Germinal center (tissue), 1 donor: ENCODE data around the gene PNCK.
"Not testable (repeated sequence)": the region's sequence is repeated elsewhere in the genome, so short reads cannot be mapped to it uniquely, and the experiment has no call there.

Source experiments
- DNase-seq: peaks from one replicate; pipeline ENCODE4 v3.0.0; 2012; ENCODE audit warnings: mixed read lengths, low spot score

PNCK gene

DNA sequence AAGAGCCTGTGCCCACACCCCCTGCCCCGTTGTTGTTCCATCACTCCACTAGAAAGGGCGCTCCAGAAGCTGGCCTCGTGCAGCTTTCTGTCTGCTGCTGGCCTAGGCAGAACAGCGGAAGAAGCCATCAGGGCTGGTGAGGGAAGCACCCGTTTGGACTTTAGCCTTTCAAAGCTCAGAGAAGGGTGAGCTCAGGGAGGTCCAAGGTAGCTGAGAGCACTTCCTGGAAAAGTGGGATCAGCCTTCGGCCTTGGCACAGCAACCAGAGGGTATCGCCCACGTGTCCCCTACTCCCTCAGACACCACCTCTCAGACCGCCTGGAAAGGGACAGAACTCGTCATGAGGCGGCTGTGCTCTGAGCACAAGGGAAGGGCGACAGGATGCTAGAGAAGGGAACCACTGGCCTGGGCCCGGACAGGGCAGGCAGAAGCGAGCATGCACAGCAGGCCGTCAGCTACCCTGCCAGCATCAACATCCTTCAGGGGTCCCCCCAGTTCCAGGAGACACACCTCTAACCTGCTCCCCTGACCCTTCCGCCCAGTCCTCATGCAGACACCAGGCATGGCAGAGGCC, 25.7 kb upstream of the PNCK start:
- not testable (repeated sequence) for DNase-seq

DNA sequence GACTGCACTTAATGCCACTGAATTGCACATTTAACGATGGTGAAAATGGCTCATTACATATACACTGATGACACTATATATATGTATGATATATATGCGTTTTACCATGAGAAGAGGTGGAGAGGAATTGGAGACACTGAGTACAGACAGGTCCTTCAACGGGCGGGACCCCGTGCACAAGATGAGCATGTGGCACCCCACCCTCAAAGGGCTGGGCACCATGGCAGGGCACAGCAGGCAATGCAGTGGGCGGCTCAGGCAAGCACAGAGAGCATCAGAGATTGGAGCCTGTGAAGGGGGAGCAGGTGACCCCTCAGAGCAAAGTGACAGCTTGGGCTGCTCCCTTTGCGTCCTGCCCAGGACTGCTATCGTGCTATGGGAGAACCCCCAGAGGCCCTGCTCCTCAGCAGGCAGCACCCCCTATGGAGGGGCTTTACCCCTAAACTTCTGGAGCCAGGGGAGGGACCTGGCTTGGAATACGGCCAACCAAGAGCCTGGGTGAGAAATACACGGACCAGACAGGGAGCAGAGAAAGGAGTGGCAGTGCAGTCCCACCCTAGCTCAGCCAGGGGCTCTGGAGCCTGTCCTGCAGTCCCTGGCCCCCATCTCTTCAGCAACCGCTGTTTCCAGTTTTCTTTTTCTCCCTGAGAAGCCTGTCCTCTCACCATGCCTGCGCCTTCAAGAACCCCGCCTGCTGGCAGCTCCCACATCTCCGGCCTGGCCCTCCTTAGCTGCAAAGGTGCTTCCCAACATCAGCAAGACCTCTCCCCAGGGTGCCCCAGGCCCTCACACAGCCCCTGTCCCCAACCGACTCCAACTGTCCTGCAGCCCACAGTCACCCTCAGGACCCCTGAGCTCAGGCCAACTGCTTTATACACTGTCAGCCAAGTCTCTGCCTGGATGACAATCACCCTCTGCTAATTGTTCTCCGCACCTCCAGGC, 24.6 kb upstream of the PNCK start:
- no peak for DNase-seq

DNA sequence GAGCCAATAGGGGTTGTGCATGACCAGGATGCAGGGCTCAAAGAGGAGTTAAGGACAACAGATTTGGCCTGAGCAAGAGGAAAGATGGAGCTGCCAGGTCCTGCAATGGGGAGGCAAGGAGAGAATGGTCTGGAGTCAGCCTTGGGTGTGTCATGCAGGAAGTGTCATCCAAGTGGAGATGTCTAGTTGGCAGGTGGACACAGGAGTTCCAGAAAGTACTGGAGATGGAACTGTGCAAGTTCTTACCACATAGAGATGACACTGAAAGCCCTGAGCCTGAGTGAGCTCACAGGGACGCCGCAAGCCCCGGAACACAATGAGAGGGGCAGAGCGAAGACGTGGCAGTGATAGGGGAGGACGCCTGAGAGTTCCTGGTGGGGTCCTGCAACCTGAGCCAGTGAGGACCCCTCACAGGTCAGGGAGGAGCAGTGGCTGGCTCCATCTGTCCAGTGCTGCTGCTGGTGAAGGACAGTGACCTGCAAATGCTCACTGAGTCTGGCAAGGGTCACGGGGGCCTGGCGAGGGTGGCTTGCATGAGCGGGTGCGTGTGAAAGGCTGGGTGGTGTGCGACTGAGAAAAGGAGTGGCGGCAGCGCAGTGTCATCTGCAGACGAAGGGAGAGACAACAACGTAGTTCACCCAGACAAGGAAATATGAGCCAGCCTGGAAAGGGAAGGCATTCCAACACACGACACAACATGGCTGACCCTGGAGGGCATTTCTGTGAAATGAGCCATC, 23.5 kb upstream of the PNCK start:
- not testable (repeated sequence) for DNase-seq

- DNase-seq: not testable (repeated sequence)
Observed at GRCh38 chrX:153696538-153696937, 22.9 kb upstream of the PNCK start.

GRCh38 chrX:153696100-153696499, 22.5 kb upstream of the PNCK start:
- no peak for DNase-seq

- DNase-seq: no peak
Observed at GRCh38 chrX:153694687-153695270, 21.2 kb upstream of the PNCK start.

GRCh38 chrX:153694256-153694655, 20.6 kb upstream of the PNCK start:
- DNase-seq: not testable (repeated sequence)

DNA sequence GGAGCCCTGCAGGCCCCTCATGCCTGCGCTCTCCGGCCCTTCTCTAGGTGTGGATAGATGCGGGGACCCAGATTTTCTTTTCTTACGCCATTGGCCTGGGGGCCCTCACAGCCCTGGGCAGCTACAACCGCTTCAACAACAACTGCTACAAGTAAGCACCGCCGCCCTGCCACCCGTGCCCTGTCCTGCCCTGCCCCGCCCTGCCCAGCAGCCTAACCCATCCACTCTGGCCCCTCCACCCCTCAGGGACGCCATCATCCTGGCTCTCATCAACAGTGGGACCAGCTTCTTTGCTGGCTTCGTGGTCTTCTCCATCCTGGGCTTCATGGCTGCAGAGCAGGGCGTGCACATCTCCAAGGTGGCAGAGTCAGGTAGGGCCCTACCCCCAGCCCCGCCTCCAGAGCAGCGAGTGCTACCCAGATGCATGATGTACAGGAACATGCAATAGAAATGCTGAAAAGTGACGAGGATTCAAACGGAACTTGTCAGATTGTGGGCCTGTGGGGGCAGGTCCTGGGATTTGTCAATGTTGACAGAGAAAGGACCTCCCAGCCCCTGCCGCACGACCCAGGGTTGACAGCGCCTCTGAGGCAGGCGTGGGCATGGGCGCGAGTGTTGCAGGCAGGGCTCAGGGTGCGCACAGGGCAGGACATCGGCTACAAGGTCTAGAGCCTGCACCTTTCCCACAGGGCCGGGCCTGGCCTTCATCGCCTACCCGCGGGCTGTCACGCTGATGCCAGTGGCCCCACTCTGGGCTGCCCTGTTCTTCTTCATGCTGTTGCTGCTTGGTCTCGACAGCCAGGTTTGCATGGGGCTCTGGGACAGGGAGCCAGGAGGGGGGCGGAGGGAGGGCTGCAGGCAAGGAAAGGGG, 19.8 kb upstream of the PNCK start:
- DNase-seq: no peak

GRCh38 chrX:153692611-153693156, 19.1 kb upstream of the PNCK start:
- DNase-seq: no peak

GRCh38 chrX:153692003-153692402, 18.4 kb upstream of the PNCK start:
- DNase-seq: no peak

DNA sequence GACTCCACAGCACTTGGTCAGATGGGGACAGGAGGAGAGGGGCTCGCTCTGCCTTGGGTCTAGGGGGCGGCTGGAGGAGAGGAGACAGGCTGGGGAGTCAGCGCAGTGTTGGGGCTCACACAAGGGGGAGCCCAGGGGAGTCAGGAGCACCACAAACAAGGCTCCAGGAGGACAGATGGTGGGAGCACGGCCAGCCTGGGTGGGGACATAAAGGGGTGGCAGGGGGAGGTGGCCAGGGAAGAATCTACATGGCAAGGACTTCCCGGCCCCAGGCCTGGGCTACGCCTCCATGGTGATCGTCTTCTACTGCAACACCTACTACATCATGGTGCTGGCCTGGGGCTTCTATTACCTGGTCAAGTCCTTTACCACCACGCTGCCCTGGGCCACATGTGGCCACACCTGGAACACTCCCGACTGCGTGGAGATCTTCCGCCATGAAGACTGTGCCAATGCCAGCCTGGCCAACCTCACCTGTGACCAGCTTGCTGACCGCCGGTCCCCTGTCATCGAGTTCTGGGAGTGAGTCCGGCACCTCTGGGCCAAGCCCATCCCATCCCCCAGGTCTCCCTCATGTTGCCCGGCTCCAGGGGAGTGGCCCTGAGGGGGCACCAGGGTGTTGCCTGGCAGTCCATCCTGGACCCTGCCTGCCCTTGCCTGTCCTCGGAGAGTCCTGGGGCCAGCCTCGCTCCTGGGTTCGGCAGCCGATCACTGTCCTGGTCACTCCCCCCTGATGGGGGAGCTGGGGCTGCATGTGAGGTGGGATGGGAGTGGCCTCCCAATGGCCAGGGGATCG, 17.6 kb upstream of the PNCK start:
- DNase-seq: not testable (repeated sequence)

DNA sequence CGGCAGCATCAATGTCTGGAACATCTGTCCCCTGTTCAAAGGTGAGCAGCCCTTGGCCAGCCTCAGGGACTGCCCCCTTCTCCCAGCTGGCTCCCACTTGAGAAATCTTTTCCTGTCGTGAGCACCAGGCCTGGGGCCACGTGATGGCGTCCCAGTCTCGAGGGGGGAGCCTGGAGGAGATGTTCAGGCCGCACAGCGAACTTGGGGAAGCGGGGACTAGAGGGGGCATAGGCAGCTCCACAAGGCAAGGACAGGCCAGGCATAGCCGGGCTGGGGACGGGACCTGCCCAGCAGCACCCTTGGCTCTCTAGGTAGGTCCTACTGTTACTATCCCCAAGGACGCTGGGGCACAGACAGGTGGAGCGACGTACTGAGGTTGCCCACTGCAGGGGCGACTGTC, 16.9 kb upstream of the PNCK start:
- DNase-seq: no peak

DNA sequence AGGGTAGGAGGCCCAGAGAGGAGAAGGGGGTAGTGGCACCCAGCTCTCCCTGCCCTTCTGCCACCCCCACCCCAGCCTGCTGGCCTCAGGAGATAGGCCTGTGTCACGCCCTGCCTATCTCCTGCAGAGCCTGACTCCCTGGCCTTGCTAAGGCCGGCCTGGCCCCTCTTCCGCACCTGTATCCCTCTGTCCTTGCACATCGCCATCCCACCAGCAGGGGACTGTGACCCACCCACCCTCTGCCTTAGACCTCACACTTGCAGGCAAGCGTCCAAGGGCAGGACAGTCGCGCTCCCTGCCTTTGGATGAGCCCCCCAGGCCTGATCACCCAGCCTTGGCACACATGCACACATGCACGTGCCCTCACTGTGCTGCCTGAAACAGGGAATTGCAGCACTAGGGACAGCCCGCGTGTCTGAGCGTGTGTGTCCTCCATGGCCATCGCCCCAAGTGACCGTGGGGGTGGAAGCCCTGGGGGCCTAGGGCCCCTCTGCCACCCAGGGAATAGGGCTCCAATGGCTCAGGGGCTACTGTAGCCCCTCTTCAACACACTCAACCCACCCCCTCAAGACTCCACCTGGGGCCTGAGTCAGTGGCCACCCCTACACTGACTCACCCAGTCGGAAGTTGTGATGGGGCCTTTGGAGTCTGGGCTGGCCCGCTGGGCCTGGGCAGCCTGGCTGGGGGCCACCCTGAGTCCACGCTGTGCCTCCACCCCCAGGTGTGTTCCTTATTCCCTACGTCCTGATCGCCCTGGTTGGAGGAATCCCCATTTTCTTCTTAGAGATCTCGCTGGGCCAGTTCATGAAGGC, 16.2 kb upstream of the PNCK start:
- no peak for DNase-seq

DNA sequence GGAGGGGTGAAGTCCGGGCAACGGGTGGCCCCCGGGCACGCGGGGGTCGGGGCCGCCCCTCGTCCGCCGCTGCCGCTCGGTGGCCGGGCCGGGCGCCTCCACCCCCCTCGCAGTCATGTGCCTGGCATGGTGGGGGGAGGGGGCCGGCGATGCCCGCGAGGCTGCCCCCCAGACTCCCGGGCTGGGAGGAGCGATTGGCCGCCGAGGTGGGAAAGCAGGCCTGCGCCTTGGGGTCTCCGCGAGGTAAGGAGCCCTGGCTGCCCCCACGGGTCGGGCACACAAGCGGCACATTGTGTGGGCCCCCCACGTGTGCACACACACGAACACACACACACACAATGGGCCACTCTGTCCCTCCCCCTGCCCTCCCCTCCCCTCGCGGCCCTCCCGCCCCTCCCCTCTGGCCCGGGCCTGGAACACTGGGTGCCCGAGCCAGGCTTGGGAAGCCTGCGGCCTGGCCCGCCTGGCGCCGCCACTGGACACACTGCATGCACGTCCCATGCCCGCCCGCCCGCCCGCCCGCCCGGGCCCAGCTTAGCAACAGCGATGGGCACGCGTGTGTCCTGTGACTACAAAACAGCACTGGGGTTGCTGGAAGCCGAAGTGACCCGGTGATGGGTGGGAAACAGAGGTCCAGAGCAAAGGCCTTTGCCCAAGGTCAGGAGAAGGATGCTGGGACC, 15.4 kb upstream of the PNCK start:
- no peak for DNase-seq

- no peak for DNase-seq
Observed at GRCh38 chrX:153688506-153688905, 14.9 kb upstream of the PNCK start.

DNA sequence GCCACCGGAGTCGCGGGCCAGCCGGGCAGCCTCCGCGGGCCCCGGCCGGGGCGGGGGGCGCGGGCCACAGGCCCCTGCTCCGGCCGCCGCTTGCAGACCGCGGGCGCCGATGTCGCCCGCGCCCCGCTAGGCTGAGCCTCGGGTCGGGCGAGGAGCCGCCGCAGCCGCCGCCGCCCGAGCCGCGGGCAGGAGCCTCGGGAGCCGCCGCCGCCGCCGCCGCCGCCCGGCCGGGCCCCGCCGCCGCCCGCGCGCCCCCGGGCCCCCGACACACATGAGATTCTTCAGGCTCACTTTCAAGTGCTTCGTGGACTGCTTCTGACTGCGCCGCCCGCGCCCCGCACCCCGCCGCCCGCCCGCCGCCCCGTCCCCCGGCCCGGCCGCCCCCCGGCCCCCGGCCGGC, 14.5 kb upstream of the PNCK start:
- no peak for DNase-seq

DNA sequence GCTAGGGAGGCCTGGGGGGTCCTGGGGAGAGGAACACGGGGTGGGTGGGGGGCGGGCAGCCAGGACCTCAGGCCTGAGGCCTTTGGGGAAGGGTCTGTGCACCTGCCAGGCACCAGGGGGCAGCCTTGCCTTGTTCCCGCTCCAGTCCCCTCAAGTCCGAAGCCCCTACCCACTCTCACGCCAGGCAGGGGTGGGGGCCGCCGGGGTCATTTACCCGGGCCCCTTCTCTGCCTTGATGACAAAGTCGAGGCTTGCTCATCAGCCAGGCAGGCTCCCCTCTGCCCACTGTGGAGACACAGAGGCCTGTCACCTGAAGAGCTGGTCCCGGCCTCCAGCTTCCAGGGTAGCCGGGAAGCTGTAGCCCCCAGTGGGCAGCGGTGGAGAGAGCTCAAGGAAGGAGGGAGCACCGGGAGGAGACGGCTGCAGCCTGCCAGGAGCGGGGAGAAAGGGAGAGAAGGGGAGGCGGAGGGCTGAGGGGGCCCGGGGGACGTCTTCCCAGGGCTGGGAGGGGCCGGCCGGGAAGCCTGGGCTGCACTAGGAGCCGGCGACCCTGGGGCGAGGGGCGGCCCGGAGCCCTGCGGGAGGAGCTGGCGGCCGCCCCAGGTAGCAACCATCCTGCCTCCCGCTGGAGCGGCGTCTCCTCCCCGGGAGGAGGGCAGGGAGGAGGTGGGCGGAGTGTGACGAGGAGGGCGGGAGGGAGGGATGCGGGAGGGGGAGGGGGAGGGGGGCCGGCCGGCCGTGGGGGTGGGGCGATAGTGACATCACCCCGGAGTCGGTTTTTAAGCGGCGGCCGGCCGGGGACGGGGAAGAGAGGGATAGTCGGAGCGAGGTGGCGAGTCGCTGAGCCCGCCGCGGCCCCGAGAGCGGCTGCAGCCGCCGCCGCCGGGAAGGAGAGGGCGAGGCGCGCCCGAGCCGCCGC, 13.8 kb upstream of the PNCK start, which contains the start of gene SLC6A8:
TSS of gene SLC6A8 (plus strand) at position 806 of the 919 bp plus-strand sequence. CDS start 649 bp downstream, outside the sequence.
- no peak for DNase-seq

- DNase-seq: no peak
Observed at GRCh38 chrX:153686711-153687110, 13.1 kb upstream of the PNCK start.
